ENCODE results near the gene KRTAP3-3. TPM values are rescaled to one million over a fixed set of nuclear protein-coding genes. Genes with fewer than 3 reads are reported as not detected.

KRTAP3-3 gene
- total and polyA plus RNA-seq, 2 of the 4 experiments (the other 2 are of a cell fraction): not detected

GRCh38 chr17:41026715-41027471 is 32.9 kb upstream of the KRTAP3-3 start, which contains the start of gene KRTAP1-5 (continued):
- TF ChIP-seq NFE2L2 (IDR thresholded peaks at IDR 0.05; ENCODE audit: low read depth, low read length) (no peak), FOS (IDR thresholded peaks at IDR 0.05; ENCODE audit: low read depth, low read length) (0 out of 2 replicates have a peak, but pooled peaks have one; percentile 28)

GRCh38 chr17:41024697-41025096 is 30.7 kb upstream of the KRTAP3-3 start:
- CTCF ChIA-PET: interaction anchor here (1.3 kb wide), 1 partner anchor 44 kb away, joined by 3 read pairs; no protein-coding TSS in a partner anchor
- Histone ChIP-seq H3K9me1 (ENCODE audit: insufficient read depth, low read length) (peaks cover 7% of the 10 kb centered on the region), H3K18ac (ENCODE audit: low read depth, low read length) (no peak overlapping the region; the same call in 1 of the 2 replicates), H3K4me3 (ENCODE audit: insufficient read depth, low read depth, low read length) (no peak overlapping the region), H4K5ac (ENCODE audit: low read depth, low read length) (no peak overlapping the region; the same call in 1 of the 2 replicates), H2AFZ (replicated peaks; ENCODE audit: low read length, poor library complexity) (no peak overlapping the region), H3K27me3 (ENCODE audit: control insufficient read depth, insufficient read depth, low read length) (no peaks in the 10 kb centered on the region), H2AK5ac (ENCODE audit: low read depth, low read length) (no peak overlapping the region), H3K4ac (ENCODE audit: low read depth, low read length) (0 out of 2 replicates have a peak overlapping the region, but pooled peaks have one; percentile 3), H2BK120ac (ENCODE audit: low read depth, low read length) (0 out of 2 replicates have a peak overlapping the region, but pooled peaks have one; percentile 3), H2BK20ac (ENCODE audit: low read depth, low read length) (peak overlapping the region; percentile 13; the same call in 1 of the 2 replicates), H2BK5ac (ENCODE audit: low read depth, low read length, poor library complexity, severe bottlenecking) (peak overlapping the region; percentile 14), H3K4me1 (ENCODE audit: control insufficient read depth, insufficient read depth, low read length) (peaks cover 9% of the 10 kb centered on the region), H4K8ac (ENCODE audit: low read depth in 2 of 2, low read length in 2 of 2) (peak overlapping the region; percentile 10 to 24; a peak in 1 of 4 replicates), H3K27ac (ENCODE audit: insufficient read depth, low read length) (no peak overlapping the region), H4K91ac (ENCODE audit: insufficient read depth, low read depth, low read length) (no peak overlapping the region), H3K56ac (ENCODE audit: extremely low read depth, insufficient read depth, low read length) (no peak overlapping the region), H3K14ac (replicated peaks; ENCODE audit: low read depth, low read length) (no peak overlapping the region; the same call in 1 of the 2 replicates), H3K9me3 (ENCODE audit: control insufficient read depth, insufficient read depth, low read length) (no peaks in the 10 kb centered on the region; the same call in 1 of the 2 replicates), H2BK15ac (ENCODE audit: low read depth, low read length) (no peak overlapping the region; the same call in 2 of the 3 replicates), H3K9ac (ENCODE audit: low read depth, low read length) (no peak overlapping the region), H2AK9ac (replicated peaks; ENCODE audit: low read depth, low read length, poor library complexity) (no peak overlapping the region), H3K4me2 (ENCODE audit: low read depth, low read length) (no peak overlapping the region), H3K23ac (ENCODE audit: low read depth, low read length) (no peak overlapping the region), H3K79me1 (ENCODE audit: low read depth in 1 of 2, low read length in 2 of 2) (no peaks in the 10 kb centered on the region), H4K20me1 (ENCODE audit: insufficient read depth, low read length) (no peaks in the 10 kb centered on the region), H3K36me3 (ENCODE audit: control insufficient read depth, insufficient read depth, low read length) (no peaks in the 10 kb centered on the region)
- dilution Hi-C loops (cut with HindIII; ENCODE audit: low sequenced_read_pairs, unreplicated experiment) (no loop called here), intact Hi-C loops (cut with micrococcal nuclease) (no loop called here), in situ Hi-C loops (cut with MboI; ENCODE audit: low sequenced_read_pairs) (no loop called here)
- 100% methylated on average over 2 of the region's 3 CpGs; no CpG with 5 or more reads in 1 of the 2 experiments for WGBS, 2 experiments (ENCODE audit: extremely low coverage in 2 of 2, insufficient read length in 1 of 2)
- no TSS peak for BruUV-seq (replicated peaks)
- POLR2A ChIA-PET (ENCODE audit: unreplicated experiment): no interaction called here
- DNase-seq (peak; percentile 14), ATAC-seq (ENCODE audit: low read depth) (no peak)
- TF ChIP-seq MXI1 (IDR thresholded peaks at IDR 0.05; ENCODE audit: borderline replicate concordance, low read depth, low read length) (no peak), CHD1 (IDR thresholded peaks at IDR 0.05; ENCODE audit: low read depth, low read length) (no peak), CEBPB (IDR thresholded peaks at IDR 0.05; ENCODE audit: low read depth, low read length) (no peak), NFE2L2 (IDR thresholded peaks at IDR 0.05; ENCODE audit: low read depth, low read length) (no peak), RCOR1 (IDR thresholded peaks at IDR 0.05; ENCODE audit: insufficient replicate concordance, low read length) (no peak), FOS (IDR thresholded peaks at IDR 0.05; ENCODE audit: low read depth, low read length) (no peak), POLR2A (IDR thresholded peaks at IDR 0.05; ENCODE audit: low read depth, low read length) (no peak), RAD21 (IDR thresholded peaks at IDR 0.05; ENCODE audit: low read length) (no peak), MAFK (IDR thresholded peaks at IDR 0.05; ENCODE audit: low read depth, low read length) (no peak), USF2 (IDR thresholded peaks at IDR 0.05; ENCODE audit: low read depth, low read length) (no peak), MAZ (IDR thresholded peaks at IDR 0.05; ENCODE audit: borderline replicate concordance, low read depth, low read length) (no peak), ELK1 (IDR thresholded peaks at IDR 0.05; ENCODE audit: borderline replicate concordance, low read depth, low read length) (no peak)
